GM12878 (cell line): Measurements from ENCODE around the gene SEBOX. TPM values are rescaled to one million over a fixed set of nuclear protein-coding genes. Genes with fewer than 3 reads are reported as not detected.

Experiments used
- ATF7 ChIP-seq: fragments of 450-650 bp; IDR thresholded peaks from 2 replicates; pipeline ENCODE4 v1.6.1; 2016; ENCODE audit warnings: low read depth, mild to moderate bottlenecking
- CREM ChIP-seq: IDR thresholded peaks from 2 replicates; pipeline ENCODE4 v1.6.1; 2014; ENCODE audit warnings: antibody characterized with exemption, low read depth
- GABPA ChIP-seq: IDR thresholded peaks from 2 replicates; pipeline ENCODE4 v1.6.1; 2014; ENCODE audit warnings: antibody characterized with exemption, low read depth, mild to moderate bottlenecking, inconsistent platforms
- KDM1A ChIP-seq: fragments of 200-600 bp; sonication (generic); IDR thresholded peaks from 2 replicates; pipeline ENCODE4 v1.6.1; 2016; ENCODE audit warnings: borderline replicate concordance
- LARP7 ChIP-seq: fragments of 450-650 bp; IDR thresholded peaks from 2 replicates; pipeline ENCODE4 v1.6.1; 2017; ENCODE audit warnings: mild to moderate bottlenecking
- PAX8 ChIP-seq: fragments of 450-650 bp; IDR thresholded peaks from 2 replicates; pipeline ENCODE4 v1.6.1; 2017; ENCODE audit warnings: mild to moderate bottlenecking, moderate library complexity
- SIN3A ChIP-seq: IDR thresholded peaks from 2 replicates; pipeline ENCODE4 v1.6.1; 2012; ENCODE audit warnings: low read depth, low read length, improper control_type of control experiment
- SP1 ChIP-seq: IDR thresholded peaks from one replicate; pipeline ENCODE4 v1.6.1; 2011; ENCODE audit warnings: low read depth, low read length
- SUZ12 ChIP-seq: fragments of 200-600 bp; sonication (generic); IDR thresholded peaks from one replicate; pipeline ENCODE4 v1.6.1; 2018; ENCODE audit warnings: antibody characterized with exemption, mild to moderate bottlenecking; ENCODE audit not compliant: unreplicated experiment
- YY1 ChIP-seq: IDR thresholded peaks from 2 replicates; pipeline ENCODE4 v1.6.1; 2011; ENCODE audit warnings: low read depth, mild to moderate bottlenecking, low read length
- ZBED1 ChIP-seq: IDR thresholded peaks from 2 replicates; pipeline ENCODE4 v1.6.1; 2016; ENCODE audit warnings: borderline replicate concordance
- ZSCAN29 ChIP-seq: fragments of 450-650 bp; IDR thresholded peaks from 2 replicates; pipeline ENCODE4 v1.6.1; 2017; ENCODE audit warnings: mild to moderate bottlenecking, moderate library complexity
- polyA plus RNA-seq, 11 experiments: library from polyadenylated mRNA; depleted of rRNA in 4 of 11; unstranded in 6 of 11; stranded (reverse) in 5 of 11; fragments of >200 nt; fragmentation: Nextera tagmentation in 4 of 11; fragmentation: Illumina TruSeq in 1 of 11; extraction: Ambion mirVana in 4 of 11; extraction: Trizol in 1 of 11; gene quantifications; 1 replicate in 1 of 11; 2 replicates in 10 of 11; pipeline versions ENCODE4 v1.2.1 to v1.2.3, GENCODE V29; 2011 to 2016; ENCODE audit warnings: inconsistent platforms in 2 of 11, missing spikeins in 2 of 11, low read depth in 1 of 11
- total RNA-seq, 4 experiments: library from RNA; depleted of rRNA in 3 of 4; stranded (reverse); fragments of >200 nt in 3 of 4; fragmentation: Illumina TruSeq in 1 of 4; extraction: Trizol in 1 of 4; gene quantifications; 2 replicates each; pipeline versions ENCODE4 v1.2.1 to v1.2.3, GENCODE V29; 2013 to 2021
- TF ChIP-seq, protein P1 (sequence below): fragments of 450-650 bp; IDR thresholded peaks from 2 replicates; pipeline ENCODE4 v1.6.1; 2017; ENCODE audit warnings: mild to moderate bottlenecking
- TF ChIP-seq, protein P2 (sequence below): fragments of 450-650 bp; IDR thresholded peaks from 2 replicates; pipeline ENCODE4 v1.6.1; 2017; ENCODE audit warnings: low read depth, mild to moderate bottlenecking, moderate library complexity
- TF ChIP-seq, protein P3 (sequence below): fragments of 450-650 bp; IDR thresholded peaks from 2 replicates; pipeline ENCODE4 v1.6.1; 2018; ENCODE audit warnings: mild to moderate bottlenecking, low read depth, moderate library complexity; ENCODE audit not compliant: partially characterized antibody
- TF ChIP-seq, protein P4 (sequence below): fragments of 450-650 bp; formaldehyde crosslinking; IDR thresholded peaks from 2 replicates; pipeline ENCODE4 v1.5.0; 2022; ENCODE audit warnings: mild to moderate bottlenecking, missing genetic modification characterization
- TF ChIP-seq, protein P5 (sequence below): fragments of 450-650 bp; formaldehyde crosslinking; IDR thresholded peaks from 2 replicates; pipeline ENCODE4 v1.4.0; 2020; ENCODE audit warnings: mild to moderate bottlenecking, moderate library complexity

Gene SEBOX
- total and polyA plus RNA-seq, 10 of the 15 experiments (the other 5 are each of a cell fraction or from before 2014, with no cell fraction given): not detected

DNA sequence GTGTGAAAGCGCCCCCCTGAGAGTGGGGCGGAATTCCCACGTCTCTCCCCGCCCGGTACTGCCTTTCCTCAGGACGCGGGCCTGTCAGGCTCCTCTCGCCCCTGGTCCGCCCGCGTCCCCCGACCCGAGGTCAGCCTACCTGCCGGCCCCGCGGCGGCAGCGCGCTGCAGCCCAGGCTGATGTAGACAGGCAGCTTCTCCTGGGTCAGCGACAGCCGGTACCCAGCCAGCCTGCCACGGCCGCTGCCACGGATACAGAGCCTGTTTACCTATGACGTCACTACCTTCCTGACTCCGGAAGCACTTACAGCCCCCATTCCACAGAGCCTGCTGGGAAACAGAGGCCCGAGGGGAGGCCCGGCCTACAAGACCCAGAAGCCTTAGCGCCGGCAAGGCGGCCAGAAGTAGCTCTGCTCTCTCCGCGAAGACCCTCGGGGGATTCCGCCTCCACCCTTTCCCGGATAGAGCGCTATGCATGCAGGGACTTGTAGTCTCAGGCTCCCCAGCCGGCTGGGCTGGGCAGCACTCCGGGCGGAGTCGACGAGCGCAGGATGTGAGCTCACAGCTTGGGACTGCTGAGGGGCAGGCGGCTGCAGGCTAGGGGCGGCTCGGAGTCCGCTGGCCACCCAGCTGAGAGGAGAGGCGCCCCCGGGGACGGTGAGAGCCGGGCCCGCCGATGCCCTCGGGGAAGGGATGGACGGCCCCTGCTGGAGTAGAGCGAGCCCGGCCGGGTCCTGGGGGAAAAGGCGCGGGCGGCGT lies 29.6 kb downstream of the SEBOX start, which contains the start of the genes IFT20 and TNFAIP1 (continued):
- TF ChIP-seq, protein P1, sequence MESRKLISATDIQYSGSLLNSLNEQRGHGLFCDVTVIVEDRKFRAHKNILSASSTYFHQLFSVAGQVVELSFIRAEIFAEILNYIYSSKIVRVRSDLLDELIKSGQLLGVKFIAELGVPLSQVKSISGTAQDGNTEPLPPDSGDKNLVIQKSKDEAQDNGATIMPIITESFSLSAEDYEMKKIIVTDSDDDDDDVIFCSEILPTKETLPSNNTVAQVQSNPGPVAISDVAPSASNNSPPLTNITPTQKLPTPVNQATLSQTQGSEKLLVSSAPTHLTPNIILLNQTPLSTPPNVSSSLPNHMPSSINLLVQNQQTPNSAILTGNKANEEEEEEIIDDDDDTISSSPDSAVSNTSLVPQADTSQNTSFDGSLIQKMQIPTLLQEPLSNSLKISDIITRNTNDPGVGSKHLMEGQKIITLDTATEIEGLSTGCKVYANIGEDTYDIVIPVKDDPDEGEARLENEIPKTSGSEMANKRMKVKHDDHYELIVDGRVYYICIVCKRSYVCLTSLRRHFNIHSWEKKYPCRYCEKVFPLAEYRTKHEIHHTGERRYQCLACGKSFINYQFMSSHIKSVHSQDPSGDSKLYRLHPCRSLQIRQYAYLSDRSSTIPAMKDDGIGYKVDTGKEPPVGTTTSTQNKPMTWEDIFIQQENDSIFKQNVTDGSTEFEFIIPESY: no peak
- TF ChIP-seq, protein P2, sequence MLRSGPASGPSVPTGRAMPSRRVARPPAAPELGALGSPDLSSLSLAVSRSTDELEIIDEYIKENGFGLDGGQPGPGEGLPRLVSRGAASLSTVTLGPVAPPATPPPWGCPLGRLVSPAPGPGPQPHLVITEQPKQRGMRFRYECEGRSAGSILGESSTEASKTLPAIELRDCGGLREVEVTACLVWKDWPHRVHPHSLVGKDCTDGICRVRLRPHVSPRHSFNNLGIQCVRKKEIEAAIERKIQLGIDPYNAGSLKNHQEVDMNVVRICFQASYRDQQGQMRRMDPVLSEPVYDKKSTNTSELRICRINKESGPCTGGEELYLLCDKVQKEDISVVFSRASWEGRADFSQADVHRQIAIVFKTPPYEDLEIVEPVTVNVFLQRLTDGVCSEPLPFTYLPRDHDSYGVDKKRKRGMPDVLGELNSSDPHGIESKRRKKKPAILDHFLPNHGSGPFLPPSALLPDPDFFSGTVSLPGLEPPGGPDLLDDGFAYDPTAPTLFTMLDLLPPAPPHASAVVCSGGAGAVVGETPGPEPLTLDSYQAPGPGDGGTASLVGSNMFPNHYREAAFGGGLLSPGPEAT: 0 out of 2 replicates have a peak, but pooled peaks have one; percentile 41
- TF ChIP-seq LARP7 (no peak), GABPA (peak; percentile 99), CREM (peak; percentile 99), SP1 (no peak), PAX8 (no peak), SIN3A (peak; percentile 93; the same call in 1 of the 2 replicates), ATF7 (peak; percentile 100), SUZ12 (no peak), ZSCAN29 (no peak), KDM1A (no peak), YY1 (peak; percentile 92), ZBED1 (no peak)
- TF ChIP-seq, protein P3, sequence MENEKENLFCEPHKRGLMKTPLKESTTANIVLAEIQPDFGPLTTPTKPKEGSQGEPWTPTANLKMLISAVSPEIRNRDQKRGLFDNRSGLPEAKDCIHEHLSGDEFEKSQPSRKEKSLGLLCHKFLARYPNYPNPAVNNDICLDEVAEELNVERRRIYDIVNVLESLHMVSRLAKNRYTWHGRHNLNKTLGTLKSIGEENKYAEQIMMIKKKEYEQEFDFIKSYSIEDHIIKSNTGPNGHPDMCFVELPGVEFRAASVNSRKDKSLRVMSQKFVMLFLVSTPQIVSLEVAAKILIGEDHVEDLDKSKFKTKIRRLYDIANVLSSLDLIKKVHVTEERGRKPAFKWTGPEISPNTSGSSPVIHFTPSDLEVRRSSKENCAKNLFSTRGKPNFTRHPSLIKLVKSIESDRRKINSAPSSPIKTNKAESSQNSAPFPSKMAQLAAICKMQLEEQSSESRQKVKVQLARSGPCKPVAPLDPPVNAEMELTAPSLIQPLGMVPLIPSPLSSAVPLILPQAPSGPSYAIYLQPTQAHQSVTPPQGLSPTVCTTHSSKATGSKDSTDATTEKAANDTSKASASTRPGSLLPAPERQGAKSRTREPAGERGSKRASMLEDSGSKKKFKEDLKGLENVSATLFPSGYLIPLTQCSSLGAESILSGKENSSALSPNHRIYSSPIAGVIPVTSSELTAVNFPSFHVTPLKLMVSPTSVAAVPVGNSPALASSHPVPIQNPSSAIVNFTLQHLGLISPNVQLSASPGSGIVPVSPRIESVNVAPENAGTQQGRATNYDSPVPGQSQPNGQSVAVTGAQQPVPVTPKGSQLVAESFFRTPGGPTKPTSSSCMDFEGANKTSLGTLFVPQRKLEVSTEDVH: peak; percentile 88
- TF ChIP-seq, protein P4, sequence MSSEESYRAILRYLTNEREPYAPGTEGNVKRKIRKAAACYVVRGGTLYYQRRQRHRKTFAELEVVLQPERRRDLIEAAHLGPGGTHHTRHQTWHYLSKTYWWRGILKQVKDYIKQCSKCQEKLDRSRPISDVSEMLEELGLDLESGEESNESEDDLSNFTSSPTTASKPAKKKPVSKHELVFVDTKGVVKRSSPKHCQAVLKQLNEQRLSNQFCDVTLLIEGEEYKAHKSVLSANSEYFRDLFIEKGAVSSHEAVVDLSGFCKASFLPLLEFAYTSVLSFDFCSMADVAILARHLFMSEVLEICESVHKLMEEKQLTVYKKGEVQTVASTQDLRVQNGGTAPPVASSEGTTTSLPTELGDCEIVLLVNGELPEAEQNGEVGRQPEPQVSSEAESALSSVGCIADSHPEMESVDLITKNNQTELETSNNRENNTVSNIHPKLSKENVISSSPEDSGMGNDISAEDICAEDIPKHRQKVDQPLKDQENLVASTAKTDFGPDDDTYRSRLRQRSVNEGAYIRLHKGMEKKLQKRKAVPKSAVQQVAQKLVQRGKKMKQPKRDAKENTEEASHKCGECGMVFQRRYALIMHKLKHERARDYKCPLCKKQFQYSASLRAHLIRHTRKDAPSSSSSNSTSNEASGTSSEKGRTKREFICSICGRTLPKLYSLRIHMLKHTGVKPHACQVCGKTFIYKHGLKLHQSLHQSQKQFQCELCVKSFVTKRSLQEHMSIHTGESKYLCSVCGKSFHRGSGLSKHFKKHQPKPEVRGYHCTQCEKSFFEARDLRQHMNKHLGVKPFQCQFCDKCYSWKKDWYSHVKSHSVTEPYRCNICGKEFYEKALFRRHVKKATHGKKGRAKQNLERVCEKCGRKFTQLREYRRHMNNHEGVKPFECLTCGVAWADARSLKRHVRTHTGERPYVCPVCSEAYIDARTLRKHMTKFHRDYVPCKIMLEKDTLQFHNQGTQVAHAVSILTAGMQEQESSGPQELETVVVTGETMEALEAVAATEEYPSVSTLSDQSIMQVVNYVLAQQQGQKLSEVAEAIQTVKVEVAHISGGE (CRISPR knock-in tag): peak; percentile 52
- TF ChIP-seq, protein P5, sequence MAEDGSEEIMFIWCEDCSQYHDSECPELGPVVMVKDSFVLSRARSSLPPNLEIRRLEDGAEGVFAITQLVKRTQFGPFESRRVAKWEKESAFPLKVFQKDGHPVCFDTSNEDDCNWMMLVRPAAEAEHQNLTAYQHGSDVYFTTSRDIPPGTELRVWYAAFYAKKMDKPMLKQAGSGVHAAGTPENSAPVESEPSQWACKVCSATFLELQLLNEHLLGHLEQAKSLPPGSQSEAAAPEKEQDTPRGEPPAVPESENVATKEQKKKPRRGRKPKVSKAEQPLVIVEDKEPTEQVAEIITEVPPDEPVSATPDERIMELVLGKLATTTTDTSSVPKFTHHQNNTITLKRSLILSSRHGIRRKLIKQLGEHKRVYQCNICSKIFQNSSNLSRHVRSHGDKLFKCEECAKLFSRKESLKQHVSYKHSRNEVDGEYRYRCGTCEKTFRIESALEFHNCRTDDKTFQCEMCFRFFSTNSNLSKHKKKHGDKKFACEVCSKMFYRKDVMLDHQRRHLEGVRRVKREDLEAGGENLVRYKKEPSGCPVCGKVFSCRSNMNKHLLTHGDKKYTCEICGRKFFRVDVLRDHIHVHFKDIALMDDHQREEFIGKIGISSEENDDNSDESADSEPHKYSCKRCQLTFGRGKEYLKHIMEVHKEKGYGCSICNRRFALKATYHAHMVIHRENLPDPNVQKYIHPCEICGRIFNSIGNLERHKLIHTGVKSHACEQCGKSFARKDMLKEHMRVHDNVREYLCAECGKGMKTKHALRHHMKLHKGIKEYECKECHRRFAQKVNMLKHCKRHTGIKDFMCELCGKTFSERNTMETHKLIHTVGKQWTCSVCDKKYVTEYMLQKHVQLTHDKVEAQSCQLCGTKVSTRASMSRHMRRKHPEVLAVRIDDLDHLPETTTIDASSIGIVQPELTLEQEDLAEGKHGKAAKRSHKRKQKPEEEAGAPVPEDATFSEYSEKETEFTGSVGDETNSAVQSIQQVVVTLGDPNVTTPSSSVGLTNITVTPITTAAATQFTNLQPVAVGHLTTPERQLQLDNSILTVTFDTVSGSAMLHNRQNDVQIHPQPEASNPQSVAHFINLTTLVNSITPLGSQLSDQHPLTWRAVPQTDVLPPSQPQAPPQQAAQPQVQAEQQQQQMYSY (CRISPR knock-in tag): peak; percentile 90
